ENCODE results near the gene DCXR. TPM values are rescaled to one million over a fixed set of nuclear protein-coding genes. Genes with fewer than 3 reads are reported as not detected.

Gene DCXR
- total and polyA plus RNA-seq, 2 of the 13 experiments (the other 11 are each of a cell fraction or from before 2014, with no cell fraction given): 287 to 311 TPM

Other genes starting within 250 kb of the DCXR start
- gene GCGR, start 233.5 kb downstream of the DCXR start, total RNA-seq (2016; rRNA removed; fragmentation: Illumina TruSeq; extraction: Trizol): 0.13 TPM in 1 of 2 replicates, not detected in the other
- gene GCGR, start 233.5 kb downstream of the DCXR start, polyA plus RNA-seq (2011; rRNA removed): 0.04 and 0.27 TPM in 2 replicates
- gene MCRIP1, start 204.4 kb downstream of the DCXR start, total RNA-seq (2016; rRNA removed; fragmentation: Illumina TruSeq; extraction: Trizol): 76.1 and 84.9 TPM in 2 replicates
- gene MCRIP1, start 204.4 kb downstream of the DCXR start, polyA plus RNA-seq (2011; rRNA removed): 79.7 and 113 TPM in 2 replicates
- 0.69 and 1.00 TPM in 2 replicates for gene PPP1R27, start 202.6 kb downstream of the DCXR start, total RNA-seq (2016; rRNA removed; fragmentation: Illumina TruSeq; extraction: Trizol)
- gene PPP1R27, start 202.6 kb downstream of the DCXR start, polyA plus RNA-seq (2011; rRNA removed): 0.17 and 0.33 TPM in 2 replicates
- gene P4HB, start 177.2 kb downstream of the DCXR start, total RNA-seq (2016; rRNA removed; fragmentation: Illumina TruSeq; extraction: Trizol): 337 and 782 TPM in 2 replicates
- gene P4HB, start 177.2 kb downstream of the DCXR start, polyA plus RNA-seq (2011; rRNA removed): 181 and 185 TPM in 2 replicates
- gene ARHGDIA, start 166.4 kb downstream of the DCXR start, total RNA-seq (2016; rRNA removed; fragmentation: Illumina TruSeq; extraction: Trizol): 64.0 and 120 TPM in 2 replicates
- gene ARHGDIA, start 166.4 kb downstream of the DCXR start, polyA plus RNA-seq (2011; rRNA removed): 40.0 and 52.1 TPM in 2 replicates
- gene ALYREF, start 146.1 kb downstream of the DCXR start, total RNA-seq (2016; rRNA removed; fragmentation: Illumina TruSeq; extraction: Trizol): 264 and 269 TPM in 2 replicates
- gene ALYREF, start 146.1 kb downstream of the DCXR start, polyA plus RNA-seq (2011; rRNA removed): 58.4 and 59.8 TPM in 2 replicates
- 114 and 127 TPM in 2 replicates for gene ANAPC11, start 146.0 kb downstream of the DCXR start, total RNA-seq (2016; rRNA removed; fragmentation: Illumina TruSeq; extraction: Trizol)
- 235 and 250 TPM in 2 replicates for gene ANAPC11, start 146.0 kb downstream of the DCXR start, polyA plus RNA-seq (2011; rRNA removed)
- gene NPB, start 135.5 kb downstream of the DCXR start, total RNA-seq (2016; rRNA removed; fragmentation: Illumina TruSeq; extraction: Trizol): 0.56 and 0.93 TPM in 2 replicates
- gene NPB, start 135.5 kb downstream of the DCXR start, polyA plus RNA-seq (2011; rRNA removed): 0.11 and 0.22 TPM in 2 replicates
- gene PCYT2, start 126.3 kb downstream of the DCXR start, total RNA-seq (2016; rRNA removed; fragmentation: Illumina TruSeq; extraction: Trizol): 240 and 297 TPM in 2 replicates
- gene PCYT2, start 126.3 kb downstream of the DCXR start, polyA plus RNA-seq (2011; rRNA removed): 147 and 222 TPM in 2 replicates
- 14.5 and 24.8 TPM in 2 replicates for gene SIRT7, start 119.5 kb downstream of the DCXR start, total RNA-seq (2016; rRNA removed; fragmentation: Illumina TruSeq; extraction: Trizol)
- gene SIRT7, start 119.5 kb downstream of the DCXR start, polyA plus RNA-seq (2011; rRNA removed): 8.3 and 10.9 TPM in 2 replicates
- gene MAFG, start 110.0 kb downstream of the DCXR start, total RNA-seq (2016; rRNA removed; fragmentation: Illumina TruSeq; extraction: Trizol): 12.4 and 14.5 TPM in 2 replicates
- 20.0 TPM in 2 replicates for gene MAFG, start 110.0 kb downstream of the DCXR start, polyA plus RNA-seq (2011; rRNA removed)
- gene PYCR1, start 100.4 kb downstream of the DCXR start, total RNA-seq (2016; rRNA removed; fragmentation: Illumina TruSeq; extraction: Trizol): 323 and 338 TPM in 2 replicates
- 338 and 382 TPM in 2 replicates for gene PYCR1, start 100.4 kb downstream of the DCXR start, polyA plus RNA-seq (2011; rRNA removed)
- not detected in 2 replicates for gene MYADML2, start 90.5 kb downstream of the DCXR start, total RNA-seq (2016; rRNA removed; fragmentation: Illumina TruSeq; extraction: Trizol)
- gene MYADML2, start 90.5 kb downstream of the DCXR start, polyA plus RNA-seq (2011; rRNA removed): not detected in 2 replicates
- gene NOTUM, start 76.5 kb downstream of the DCXR start, total RNA-seq (2016; rRNA removed; fragmentation: Illumina TruSeq; extraction: Trizol): 67.7 and 160 TPM in 2 replicates
- 150 and 181 TPM in 2 replicates for gene NOTUM, start 76.5 kb downstream of the DCXR start, polyA plus RNA-seq (2011; rRNA removed)
- gene ASPSCR1, start 60.1 kb downstream of the DCXR start, total RNA-seq (2016; rRNA removed; fragmentation: Illumina TruSeq; extraction: Trizol): 221 and 314 TPM in 2 replicates
- gene ASPSCR1, start 60.1 kb downstream of the DCXR start, polyA plus RNA-seq (2011; rRNA removed): 257 and 274 TPM in 2 replicates
- 166 and 170 TPM in 2 replicates for gene CENPX, start 14.8 kb downstream of the DCXR start, total RNA-seq (2016; rRNA removed; fragmentation: Illumina TruSeq; extraction: Trizol)
- 92.7 and 96.7 TPM in 2 replicates for gene CENPX, start 14.8 kb downstream of the DCXR start, polyA plus RNA-seq (2011; rRNA removed)
- gene LRRC45, start 14.4 kb downstream of the DCXR start, total RNA-seq (2016; rRNA removed; fragmentation: Illumina TruSeq; extraction: Trizol): 21.4 and 48.1 TPM in 2 replicates
- 11.6 and 14.1 TPM in 2 replicates for gene LRRC45, start 14.4 kb downstream of the DCXR start, polyA plus RNA-seq (2011; rRNA removed)
- 4.0 and 10.5 TPM in 2 replicates for gene RAC3, start 6.0 kb downstream of the DCXR start, total RNA-seq (2016; rRNA removed; fragmentation: Illumina TruSeq; extraction: Trizol)
- 21.3 and 24.1 TPM in 2 replicates for gene RAC3, start 6.0 kb downstream of the DCXR start, polyA plus RNA-seq (2011; rRNA removed)
- gene RFNG, start 14.1 kb upstream of the DCXR start, total RNA-seq (2016; rRNA removed; fragmentation: Illumina TruSeq; extraction: Trizol): 27.8 and 64.0 TPM in 2 replicates
- 61.4 and 90.6 TPM in 2 replicates for gene RFNG, start 14.1 kb upstream of the DCXR start, polyA plus RNA-seq (2011; rRNA removed)
- gene GPS1, start 14.2 kb upstream of the DCXR start, total RNA-seq (2016; rRNA removed; fragmentation: Illumina TruSeq; extraction: Trizol): 106 and 124 TPM in 2 replicates
- gene GPS1, start 14.2 kb upstream of the DCXR start, polyA plus RNA-seq (2011; rRNA removed): 128 and 161 TPM in 2 replicates
- 67.9 and 109 TPM in 2 replicates for gene DUS1L, start 28.1 kb upstream of the DCXR start, total RNA-seq (2016; rRNA removed; fragmentation: Illumina TruSeq; extraction: Trizol)
- 81.0 and 108 TPM in 2 replicates for gene DUS1L, start 28.1 kb upstream of the DCXR start, polyA plus RNA-seq (2011; rRNA removed)
- gene FASN, start 60.5 kb upstream of the DCXR start, total RNA-seq (2016; rRNA removed; fragmentation: Illumina TruSeq; extraction: Trizol): 101 and 192 TPM in 2 replicates
- 51.7 and 92.4 TPM in 2 replicates for gene FASN, start 60.5 kb upstream of the DCXR start, polyA plus RNA-seq (2011; rRNA removed)
- gene CCDC57, start 175.1 kb upstream of the DCXR start, total RNA-seq (2016; rRNA removed; fragmentation: Illumina TruSeq; extraction: Trizol): 54.8 and 59.9 TPM in 2 replicates
- gene CCDC57, start 175.1 kb upstream of the DCXR start, polyA plus RNA-seq (2011; rRNA removed): 59.3 and 69.8 TPM in 2 replicates
- gene SLC16A3, start 191.3 kb upstream of the DCXR start, total RNA-seq (2016; rRNA removed; fragmentation: Illumina TruSeq; extraction: Trizol): 99.9 and 242 TPM in 2 replicates
- 349 and 598 TPM in 2 replicates for gene SLC16A3, start 191.3 kb upstream of the DCXR start, polyA plus RNA-seq (2011; rRNA removed)
- gene CSNK1D, start 236.0 kb upstream of the DCXR start, total RNA-seq (2016; rRNA removed; fragmentation: Illumina TruSeq; extraction: Trizol): 28.4 and 31.5 TPM in 2 replicates
- 128 and 148 TPM in 2 replicates for gene CSNK1D, start 236.0 kb upstream of the DCXR start, polyA plus RNA-seq (2011; rRNA removed)